Activated CD8-positive, alpha-beta memory T cell treated with anti-CD3 and anti-CD28 coated beads, Interleukin-2, amount 10 ng/mL, durations not matched to agents 7 days and 5 days (primary cell): ENCODE measurements around the gene NCMAP. TPM values are rescaled to one million over a fixed set of nuclear protein-coding genes. Genes with fewer than 3 reads are reported as not detected.
"Not testable (repeated sequence)": the region's sequence is repeated elsewhere in the genome, so short reads cannot be mapped to it uniquely, and the experiment has no call there.

Source experiments
- ATAC-seq: fragments of 150-1000 bp; cut with Tn5 transposase; one replicate; pipeline ENCODE4 v1.10.0; 2021; ENCODE audit warnings: moderate library complexity
- CTCF ChIA-PET: fragments of 350-600 bp; sonication (Branson Sonifier 250); formaldehyde crosslinking; loops from one replicate; lab custom pipeline; 2021; ENCODE audit warnings: antibody characterized with exemption; lab: Charles Lee
- DNase-seq: peaks from one replicate; pipeline ENCODE4 v3.0.0-alpha.2; 2020
- H3K27ac Mint-ChIP-seq: one replicate; pipeline ENCODE4 v1.8.0; 2021; ENCODE audit warnings: mild to moderate bottlenecking, mixed read lengths
- H3K27me3 Mint-ChIP-seq: one replicate; pipeline ENCODE4 v1.8.0; 2021; ENCODE audit warnings: mixed read lengths
- H3K36me3 Mint-ChIP-seq: one replicate; pipeline ENCODE4 v1.8.0; 2021; ENCODE audit warnings: mild to moderate bottlenecking, mixed read lengths
- H3K4me1 Mint-ChIP-seq: one replicate; pipeline ENCODE4 v1.8.0; 2021; ENCODE audit warnings: mixed read lengths
- H3K4me3 Mint-ChIP-seq: one replicate; pipeline ENCODE4 v1.8.0; 2021; ENCODE audit warnings: mild to moderate bottlenecking, moderate library complexity, mixed read lengths
- H3K9me3 Mint-ChIP-seq: one replicate; pipeline ENCODE4 v1.8.0; 2022; ENCODE audit warnings: low read depth, mixed read lengths
- total RNA-seq, 2 experiments: library from RNA; stranded (reverse); gene quantifications; one replicate each; pipeline ENCODE4 v1.2.3, GENCODE V29; 2021

Gene NCMAP, protein sequence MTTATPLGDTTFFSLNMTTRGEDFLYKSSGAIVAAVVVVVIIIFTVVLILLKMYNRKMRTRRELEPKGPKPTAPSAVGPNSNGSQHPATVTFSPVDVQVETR
- total RNA-seq = not detected

DNA sequence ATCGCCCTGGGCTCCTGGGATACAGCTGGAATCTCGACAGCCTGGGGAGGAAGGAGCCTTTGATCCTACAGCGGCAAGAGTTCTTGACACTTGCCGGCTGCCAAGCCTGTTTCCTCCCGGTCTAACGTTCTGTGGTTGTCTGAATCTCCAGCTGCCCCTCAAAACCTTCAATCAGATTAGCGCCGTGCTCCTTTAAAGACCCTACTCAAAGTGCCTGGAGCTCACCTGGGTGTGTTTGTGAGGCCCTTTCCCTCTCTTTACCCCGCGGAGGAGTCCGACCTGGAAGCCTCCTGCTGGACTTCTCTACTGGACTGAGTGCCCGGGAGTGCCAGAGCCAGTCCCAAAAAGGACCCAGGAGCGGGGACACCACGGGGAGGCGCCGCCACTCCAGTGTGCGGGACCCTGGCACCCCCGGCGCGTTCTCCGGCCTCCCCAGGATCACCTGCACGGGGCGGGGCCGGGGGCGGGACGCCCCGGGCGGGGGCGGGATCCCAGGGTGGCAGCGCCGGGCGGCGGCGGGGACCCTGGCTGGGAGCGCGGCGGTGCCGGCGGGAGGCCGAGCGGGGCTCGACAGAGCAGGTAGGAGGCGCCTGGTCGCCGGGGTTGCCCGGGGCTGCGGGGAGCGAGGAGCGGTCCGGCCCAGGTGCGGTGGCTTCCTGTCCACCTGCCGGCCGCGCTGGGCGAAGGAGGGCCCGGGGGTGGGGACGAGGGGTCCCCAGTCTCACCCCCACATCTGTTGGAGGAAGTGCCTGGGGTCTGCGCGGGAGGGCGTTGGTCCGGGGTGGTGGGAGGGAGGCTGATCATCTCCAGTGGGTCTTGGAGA, at the start of gene NCMAP:
NCMAP (plus strand) TSS at position 497 of the 823 bp plus-strand sequence. CDS start 39,344 bp downstream, outside the sequence.
- Mint-ChIP-seq H3K4me1 (peaks cover 14% of the 10 kb centered on the region), H3K4me3 (no peak within 1 kb of the TSS)

DNA sequence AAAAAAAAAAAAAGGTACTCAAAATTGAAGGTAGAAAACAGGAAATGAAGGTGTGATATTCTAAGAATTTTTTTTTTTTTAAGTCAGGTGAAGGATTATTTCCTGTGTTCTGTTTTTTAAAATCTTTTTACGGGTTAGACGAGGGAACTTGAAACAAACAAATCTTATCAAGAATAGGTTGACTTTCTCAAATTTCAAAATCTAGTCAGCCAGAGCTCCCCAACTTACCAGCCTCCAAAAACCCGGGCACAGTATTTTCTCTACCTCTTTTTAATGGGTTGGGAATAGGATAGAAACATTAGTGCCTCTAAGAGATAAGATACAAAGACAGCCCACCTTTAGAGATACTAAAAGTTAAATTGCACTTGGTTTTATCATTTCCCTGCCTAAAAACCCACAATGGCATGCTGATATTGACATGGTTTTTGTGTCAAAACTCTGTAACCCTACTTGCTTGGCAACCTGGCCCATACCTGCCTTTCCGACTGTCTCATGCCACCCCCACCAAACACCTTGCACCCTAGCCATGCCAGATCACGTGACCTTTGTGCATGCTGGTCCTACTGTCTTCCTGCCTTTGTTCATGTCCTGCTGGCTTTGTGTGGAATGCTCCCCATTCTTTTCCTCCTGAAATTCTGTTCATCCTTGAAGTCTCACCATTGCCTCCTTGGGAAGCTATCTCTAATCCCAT, 49.1 kb upstream of the NCMAP start:
- H3K9me3 Mint-ChIP-seq = no peaks in the 10 kb centered on the region
- H3K36me3 Mint-ChIP-seq = peaks cover 24% of the 10 kb centered on the region
- H3K27ac Mint-ChIP-seq = peak overlapping the region; percentile 69
- DNase-seq (no peak), ATAC-seq (no peak)
- peak overlapping the region; percentile 35 for H3K4me3 Mint-ChIP-seq
- no peaks in the 10 kb centered on the region for H3K27me3 Mint-ChIP-seq
- peaks cover 64% of the 10 kb centered on the region for H3K4me1 Mint-ChIP-seq
- CTCF ChIA-PET = interaction anchor here (0.8 to 2.2 kb wide), 5 partner anchors 18 to 91 kb away, joined by 4 to 15 read pairs (median 6); partner anchors contain the start of gene NIPAL3

More for the DNA sequence above, at the start of gene NCMAP:
- Mint-ChIP-seq H3K27ac (no peak within 1 kb of the TSS), H3K9me3 (no peaks in the 10 kb centered on the region), H3K36me3 (no peaks in the 10 kb centered on the region), H3K27me3 (peaks cover 44% of the 10 kb centered on the region)
- ATAC-seq (peak; percentile 58), DNase-seq (no peak)
- CTCF ChIA-PET = interaction anchor here (0.8 to 2.0 kb wide), 3 partner anchors 14 to 133 kb away, joined by 3 to 4 read pairs (median 3); no protein-coding TSS in a partner anchor

DNA sequence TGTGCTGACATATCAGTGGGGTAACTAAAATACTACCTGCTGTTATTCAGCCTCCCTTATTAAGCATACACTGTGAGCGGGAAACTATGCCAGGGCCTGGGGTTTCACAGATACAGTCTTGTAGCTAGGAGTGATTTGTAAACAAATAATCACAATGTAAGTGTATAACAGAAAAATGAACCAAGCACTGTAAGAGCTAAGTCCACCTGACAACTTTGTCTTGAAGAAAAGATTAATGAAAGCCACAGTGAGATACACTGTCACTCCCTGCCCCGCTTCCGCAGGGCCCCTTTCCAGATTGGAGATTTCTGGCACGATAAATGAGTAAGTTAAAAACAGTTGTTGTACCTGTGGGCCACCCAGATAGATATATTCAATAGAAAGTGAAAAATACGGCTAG, 48.5 kb upstream of the NCMAP start:
- Mint-ChIP-seq H3K4me1 (peaks cover 63% of the 10 kb centered on the region), H3K27ac (peak overlapping the region; percentile 69), H3K4me3 (peak overlapping the region; percentile 35), H3K36me3 (peaks cover 25% of the 10 kb centered on the region), H3K9me3 (no peaks in the 10 kb centered on the region), H3K27me3 (no peaks in the 10 kb centered on the region)
- CTCF ChIA-PET = interaction anchor here (0.8 to 2.2 kb wide), 3 partner anchors 19 to 91 kb away, joined by 4 to 15 read pairs (median 6); partner anchors contain the start of gene NIPAL3
- ATAC-seq (no peak), DNase-seq (no peak)

DNA sequence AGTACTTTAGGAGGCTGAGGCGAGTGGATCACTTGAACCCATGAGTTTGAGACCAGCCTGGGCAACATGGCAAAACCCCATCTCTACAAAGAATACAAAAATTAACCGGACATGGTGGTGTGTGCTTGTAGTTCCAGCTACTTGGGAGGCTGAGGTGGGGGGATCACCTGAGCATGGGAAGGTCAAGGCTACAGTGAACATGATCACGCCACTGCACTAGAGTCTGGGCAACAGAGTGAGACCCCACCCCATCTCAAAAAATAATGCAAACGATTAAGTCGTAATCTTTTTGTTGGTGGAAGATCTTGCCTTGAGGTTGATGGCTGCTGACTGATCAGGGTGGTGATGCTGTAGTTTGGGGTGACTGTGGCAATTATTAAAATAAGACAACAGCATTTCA, 47.0 kb upstream of the NCMAP start:
- ATAC-seq (no peak), DNase-seq (no peak)
- H3K36me3 Mint-ChIP-seq = peaks cover 22% of the 10 kb centered on the region
- H3K4me1 Mint-ChIP-seq = peaks cover 61% of the 10 kb centered on the region
- H3K27ac Mint-ChIP-seq = no peak overlapping the region
- no peaks in the 10 kb centered on the region for H3K27me3 Mint-ChIP-seq
- H3K9me3 Mint-ChIP-seq = no peaks in the 10 kb centered on the region
- no peak overlapping the region for H3K4me3 Mint-ChIP-seq
- CTCF ChIA-PET = interaction anchor here (0.6 kb wide), 1 partner anchor 831 kb away, joined by 5 read pairs; no protein-coding TSS in a partner anchor

DNA sequence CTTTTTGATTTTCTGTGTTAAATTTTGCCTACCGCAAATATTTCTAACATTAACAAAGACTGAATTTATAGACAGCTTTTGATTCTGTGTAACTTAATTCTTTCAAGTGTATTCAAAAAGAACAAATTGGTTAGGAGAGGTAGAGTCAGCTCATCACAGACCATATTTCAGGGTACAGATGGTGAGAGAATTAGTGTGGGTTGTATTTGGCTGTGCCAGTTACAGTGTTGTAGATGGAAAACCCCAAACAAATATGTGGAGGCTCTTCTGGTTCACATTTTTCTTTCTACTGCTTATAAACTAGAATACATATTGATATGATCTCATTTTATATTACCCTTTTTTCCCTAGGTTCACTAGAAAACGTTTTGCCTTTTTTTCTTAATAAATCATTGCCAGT, 42.2 kb upstream of the NCMAP start:
- H3K4me3 Mint-ChIP-seq = no peak overlapping the region
- CTCF ChIA-PET = no interaction called here

DNA sequence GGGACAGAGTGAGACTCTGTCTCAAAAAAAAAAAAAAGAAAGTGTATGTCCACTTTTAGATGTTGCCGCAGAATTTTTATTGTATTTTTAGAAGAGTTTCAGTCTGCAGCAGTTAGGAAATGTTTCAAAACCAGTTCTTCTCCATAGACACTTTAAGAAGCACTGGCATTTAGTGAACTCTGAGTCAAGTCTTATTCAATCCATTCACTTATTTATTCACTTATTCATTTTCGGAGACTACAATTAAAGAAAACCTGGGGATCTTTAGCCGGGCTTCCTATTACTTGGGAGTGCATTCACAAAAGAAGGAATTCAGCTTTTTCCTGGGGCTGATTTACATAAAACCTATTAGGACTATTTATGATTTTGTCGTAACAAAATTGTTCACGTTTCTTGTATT, 40.9 kb upstream of the NCMAP start:
- CTCF ChIA-PET = interaction anchor here (0.6 to 1.6 kb wide), 4 partner anchors 12 to 284 kb away, joined by 3 to 6 read pairs (median 4); partner anchors contain the start of gene NIPAL3
- Mint-ChIP-seq H3K4me1 (peaks cover 10% of the 10 kb centered on the region), H3K27ac (no peak overlapping the region), H3K27me3 (no peaks in the 10 kb centered on the region), H3K4me3 (no peak overlapping the region), H3K9me3 (no peaks in the 10 kb centered on the region), H3K36me3 (peaks cover 18% of the 10 kb centered on the region)
- ATAC-seq (no peak), DNase-seq (no peak)

More for the DNA sequence above, 42.2 kb upstream of the NCMAP start:
- Mint-ChIP-seq H3K27me3 (no peaks in the 10 kb centered on the region), H3K27ac (no peak overlapping the region), H3K36me3 (peaks cover 19% of the 10 kb centered on the region), H3K9me3 (no peaks in the 10 kb centered on the region), H3K4me1 (peaks cover 20% of the 10 kb centered on the region)
- no peak for DNase-seq
- no peak for ATAC-seq

DNA sequence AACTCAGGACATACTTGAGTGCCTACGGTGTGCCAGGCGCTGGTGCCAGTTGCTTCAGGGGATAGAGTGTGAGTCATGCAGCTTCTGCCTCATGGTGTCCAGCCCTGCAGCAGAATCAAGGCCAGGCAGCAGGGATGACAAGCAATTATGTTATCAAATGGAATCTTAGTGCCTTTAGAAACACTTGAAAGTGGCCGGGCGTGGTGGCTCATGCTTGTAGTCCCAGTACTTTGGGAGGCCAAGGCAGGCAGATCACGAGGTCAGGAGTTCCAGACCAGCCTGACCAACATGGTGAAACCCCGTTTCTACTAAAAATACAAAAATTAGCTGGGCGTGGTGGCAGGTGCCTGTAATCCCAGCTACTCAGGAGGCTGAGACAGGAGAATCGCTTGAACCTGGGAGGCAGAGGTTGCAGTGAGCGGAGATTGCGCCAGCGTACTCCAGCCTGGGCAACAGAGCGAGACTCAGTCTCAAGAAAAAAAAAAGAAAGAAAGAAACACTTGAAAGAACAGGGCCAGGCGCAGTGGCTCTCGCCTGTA, 40.1 kb upstream of the NCMAP start:
- not testable (repeated sequence) for H3K27me3 Mint-ChIP-seq, H3K27ac Mint-ChIP-seq, H3K4me1 Mint-ChIP-seq, ATAC-seq, H3K4me3 Mint-ChIP-seq, DNase-seq, H3K9me3 Mint-ChIP-seq
- CTCF ChIA-PET = interaction anchor here (0.9 to 3.1 kb wide), 5 partner anchors 11 to 100 kb away, joined by 3 to 12 read pairs (median 6); partner anchors contain the start of gene NIPAL3
- peaks cover 22% of the 10 kb centered on the region for H3K36me3 Mint-ChIP-seq

DNA sequence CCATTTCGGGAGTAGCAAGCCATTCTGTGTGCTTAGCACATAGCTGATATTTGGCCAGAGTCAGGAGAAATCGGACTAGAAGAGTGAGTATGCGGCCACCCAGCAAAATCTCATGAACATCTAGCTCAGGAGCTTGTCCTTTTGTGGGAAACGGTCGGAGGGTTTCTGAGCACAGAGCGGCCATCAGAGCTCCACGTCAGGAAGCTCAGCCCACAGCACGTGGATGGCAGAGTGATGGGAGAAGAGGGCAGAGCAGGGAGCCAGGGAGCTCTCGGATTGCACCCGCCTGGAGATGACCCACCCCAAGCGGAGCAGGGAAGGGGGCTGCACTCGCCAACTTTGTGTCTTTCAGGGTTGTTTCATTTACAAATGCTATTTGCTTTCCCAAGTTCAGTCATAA, 39.4 kb upstream of the NCMAP start:
- Mint-ChIP-seq H3K4me3 (no peak overlapping the region), H3K4me1 (peaks cover 5% of the 10 kb centered on the region), H3K36me3 (peaks cover 23% of the 10 kb centered on the region), H3K27me3 (no peaks in the 10 kb centered on the region), H3K9me3 (no peaks in the 10 kb centered on the region), H3K27ac (no peak overlapping the region)
- ATAC-seq = no peak
- no peak for DNase-seq
- CTCF ChIA-PET = interaction anchor here (0.7 to 3.1 kb wide), 4 partner anchors 10 to 101 kb away, joined by 3 to 12 read pairs (median 4); partner anchors contain the start of gene NIPAL3

DNA sequence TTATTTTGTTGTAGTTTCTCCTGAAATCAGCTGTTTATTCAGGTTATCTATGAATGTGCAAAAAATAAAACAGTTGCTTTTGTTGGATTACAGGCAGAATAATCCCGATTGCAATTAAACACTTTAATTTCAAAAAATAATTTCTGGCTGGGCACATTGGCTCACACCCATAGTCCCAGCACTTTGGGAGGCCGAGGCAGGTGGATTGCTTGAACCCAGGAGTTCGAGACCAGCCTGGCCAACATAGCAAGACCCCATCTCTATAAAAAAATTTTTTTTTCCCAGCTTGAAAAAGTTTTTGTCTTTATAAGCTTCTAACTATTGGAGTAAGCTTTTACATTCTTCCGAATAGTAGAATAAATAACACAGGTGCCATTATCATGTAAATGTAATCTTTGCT, 38.0 kb upstream of the NCMAP start:
- H3K4me3 Mint-ChIP-seq = no peak overlapping the region
- DNase-seq (no peak), ATAC-seq (no peak)
- H3K27me3 Mint-ChIP-seq = no peaks in the 10 kb centered on the region
- H3K27ac Mint-ChIP-seq = no peak overlapping the region
- no peaks in the 10 kb centered on the region for H3K9me3 Mint-ChIP-seq
- H3K4me1 Mint-ChIP-seq = peaks cover 1% of the 10 kb centered on the region
- H3K36me3 Mint-ChIP-seq = peaks cover 19% of the 10 kb centered on the region
- CTCF ChIA-PET = interaction anchor here (3.1 kb wide), 1 partner anchor 9 kb away, joined by 12 read pairs; no protein-coding TSS in a partner anchor

DNA sequence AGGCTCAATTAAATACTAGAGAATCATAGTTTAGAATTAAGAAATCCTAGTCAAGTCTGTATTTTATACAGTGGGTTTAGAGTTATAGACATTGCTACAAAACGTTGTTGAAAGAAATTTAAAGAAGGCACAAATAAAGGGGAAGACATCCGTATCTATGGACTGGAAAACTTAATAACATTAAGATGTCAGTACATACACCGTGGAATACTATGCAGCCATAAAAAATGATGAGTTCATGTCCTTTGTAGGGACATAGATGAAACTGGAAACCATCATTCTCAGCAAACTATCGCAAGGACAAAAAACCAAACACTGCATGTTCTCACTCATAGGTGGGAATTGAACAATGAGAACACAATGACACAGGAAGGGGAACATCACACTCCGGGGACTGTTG, 35.6 kb upstream of the NCMAP start:
- H3K36me3 Mint-ChIP-seq = peaks cover 20% of the 10 kb centered on the region
- not testable (repeated sequence) for DNase-seq, H3K4me3 Mint-ChIP-seq, H3K4me1 Mint-ChIP-seq, ATAC-seq, H3K9me3 Mint-ChIP-seq, H3K27ac Mint-ChIP-seq, H3K27me3 Mint-ChIP-seq
- CTCF ChIA-PET = interaction anchor here (0.8 kb wide), 1 partner anchor 22 kb away, joined by 3 read pairs; no protein-coding TSS in a partner anchor

DNA sequence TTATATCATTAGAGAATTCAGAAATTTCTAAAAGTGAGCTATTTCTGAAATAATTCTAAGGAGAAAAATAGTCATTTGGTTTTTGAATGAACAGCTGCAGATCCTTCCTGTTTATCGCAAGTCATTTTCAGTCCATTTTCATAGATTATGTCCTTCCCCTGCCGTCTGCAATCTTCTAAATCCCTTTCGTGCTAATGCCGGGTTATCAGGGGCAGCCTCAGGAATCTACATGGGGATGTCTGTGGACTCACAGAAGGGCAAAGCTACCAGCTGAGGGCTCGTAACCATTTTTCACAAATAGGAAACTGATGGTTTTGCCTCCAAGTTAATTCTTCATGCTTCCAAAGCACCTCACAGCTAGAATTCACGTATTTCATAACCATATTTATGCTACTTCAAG, 30.3 kb upstream of the NCMAP start:
- Mint-ChIP-seq H3K36me3 (peaks cover 5% of the 10 kb centered on the region), H3K9me3 (no peaks in the 10 kb centered on the region), H3K27me3 (no peaks in the 10 kb centered on the region), H3K27ac (no peak overlapping the region), H3K4me1 (peaks cover 6% of the 10 kb centered on the region), H3K4me3 (no peak overlapping the region)
- DNase-seq (no peak), ATAC-seq (no peak)
- CTCF ChIA-PET = interaction anchor here (0.9 to 4.7 kb wide), 12 partner anchors 8 to 327 kb away, joined by 3 to 53 read pairs (median 6); partner anchors contain the start of genes NIPAL3, RCAN3 and SRRM1

DNA sequence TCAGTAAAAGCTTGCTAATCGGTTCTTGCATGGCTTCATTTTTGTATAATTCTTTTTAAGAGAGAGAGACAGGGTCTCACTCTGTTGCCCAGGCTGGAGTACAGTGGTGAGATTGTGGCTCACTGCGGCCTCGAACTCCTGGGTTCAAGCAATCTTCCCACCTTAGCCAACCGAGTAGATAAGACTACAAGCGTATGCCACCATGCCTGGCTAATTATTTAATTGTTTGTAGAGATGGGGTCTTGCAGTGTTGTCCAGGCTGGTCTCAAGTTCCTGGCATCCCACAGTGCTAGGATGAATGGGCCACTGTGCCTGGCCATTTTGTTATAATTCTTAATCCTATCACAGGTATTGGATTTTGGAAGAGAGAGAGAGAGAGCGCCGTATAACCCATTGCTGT, 29.8 kb upstream of the NCMAP start:
- H3K9me3 Mint-ChIP-seq = no peaks in the 10 kb centered on the region
- CTCF ChIA-PET = interaction anchor here (0.9 to 4.7 kb wide), 18 partner anchors 8 to 327 kb away, joined by 3 to 53 read pairs (median 5); partner anchors contain the start of genes NIPAL3, RCAN3 and SRRM1
- ATAC-seq (no peak), DNase-seq (no peak)
- H3K36me3 Mint-ChIP-seq = peaks cover 4% of the 10 kb centered on the region
- no peaks in the 10 kb centered on the region for H3K27me3 Mint-ChIP-seq
- peaks cover 6% of the 10 kb centered on the region for H3K4me1 Mint-ChIP-seq
- no peak overlapping the region for H3K4me3 Mint-ChIP-seq
- H3K27ac Mint-ChIP-seq = no peak overlapping the region
